CD4-positive, alpha-beta T cell treated with Interleukin-4 for 4 hours (primary cell): ENCODE data around the gene PIP5K1B.

ENCODE experiments used
- DNase-seq: peaks from one replicate; pipeline ENCODE4 v3.0.0-alpha.2; 2020

Gene PIP5K1B

GRCh38 chr9:68870086-68870485 lies 165.0 kb downstream of the PIP5K1B start:
- no peak for DNase-seq

- DNase-seq, result no peak
Observed at GRCh38 chr9:68871236-68871635, 166.2 kb downstream of the PIP5K1B start.

DNA sequence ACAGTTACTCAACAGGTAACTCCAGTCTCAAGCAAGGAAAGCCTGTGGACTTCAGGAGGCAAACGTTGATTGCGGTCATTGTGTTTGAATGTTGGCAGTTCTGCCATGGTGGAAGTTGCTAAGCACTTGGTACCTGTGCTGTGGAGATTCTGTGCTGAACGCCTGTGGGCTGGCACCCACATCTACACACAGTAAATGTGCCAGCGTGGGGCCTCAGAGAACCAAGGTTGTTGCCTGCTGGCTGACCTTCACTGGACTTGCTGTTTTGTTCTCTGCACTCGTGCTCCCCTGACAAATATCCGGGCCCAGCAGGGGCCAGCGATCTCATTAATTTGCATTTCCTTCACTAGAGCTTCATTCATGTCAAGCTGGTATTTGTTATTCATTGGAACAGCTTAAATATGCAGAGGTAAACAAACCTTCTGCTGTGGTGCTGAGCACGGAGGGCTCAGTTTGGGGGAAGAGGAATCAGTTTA lies 167.0 kb downstream of the PIP5K1B start:
- DNase-seq, result no peak

DNA sequence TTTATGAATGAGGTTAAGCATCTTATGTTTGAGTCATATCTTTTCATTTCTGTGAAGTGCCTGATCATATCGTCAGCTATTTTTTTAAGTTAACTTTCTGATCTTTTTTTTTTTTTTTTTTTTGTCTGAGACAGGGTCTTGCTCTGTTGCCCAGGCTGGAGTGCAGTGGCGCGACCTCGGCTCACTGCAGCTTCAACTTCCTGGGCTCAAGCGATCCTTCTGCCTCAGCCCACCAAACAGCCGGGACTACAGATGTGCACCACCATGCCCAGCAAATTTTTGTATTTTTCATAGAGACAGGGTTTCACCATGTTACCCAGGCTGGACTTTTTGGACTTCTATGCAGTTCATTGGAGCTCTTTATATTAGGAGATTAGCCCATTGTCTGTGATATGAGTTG lies 168.1 kb downstream of the PIP5K1B start:
- DNase-seq, result no peak

DNA sequence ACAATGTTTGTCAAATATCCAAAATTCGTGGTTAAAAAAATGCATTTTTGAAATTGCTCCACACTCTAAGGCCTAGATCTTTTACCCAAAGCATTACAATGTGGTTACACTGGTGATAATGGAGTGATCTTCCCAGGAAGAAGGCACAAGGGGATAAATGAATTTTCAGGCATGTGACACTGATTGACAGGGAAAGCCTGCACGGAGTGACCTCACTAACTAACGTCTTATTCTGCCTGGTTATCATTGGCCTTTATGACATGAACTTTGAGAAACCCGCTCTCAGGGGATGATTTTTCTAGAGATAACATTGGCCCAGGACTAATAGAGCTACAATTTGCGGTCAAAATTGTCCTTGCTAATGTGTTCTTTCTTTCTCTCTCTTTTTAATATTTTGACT lies 171.2 kb downstream of the PIP5K1B start:
- no peak for DNase-seq

DNA sequence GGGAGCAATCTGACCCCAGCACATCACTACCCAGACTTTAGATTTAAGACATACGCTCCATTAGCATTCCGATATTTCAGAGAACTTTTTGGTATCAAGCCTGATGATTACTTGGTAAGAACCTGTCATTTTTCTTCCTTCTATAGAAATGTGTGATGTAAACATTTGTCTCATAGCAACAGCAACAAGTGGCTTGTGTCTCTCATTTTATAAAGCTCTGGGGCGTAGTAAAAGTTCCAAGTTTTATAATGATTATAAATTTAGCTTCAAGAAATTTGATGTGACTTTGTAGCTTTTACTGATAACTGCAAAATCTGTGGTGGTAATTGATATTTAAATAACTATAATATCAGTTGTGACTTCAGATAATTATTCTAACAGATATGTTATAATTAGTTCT lies 171.6 kb downstream of the PIP5K1B start:
- DNase-seq, result no peak

DNA sequence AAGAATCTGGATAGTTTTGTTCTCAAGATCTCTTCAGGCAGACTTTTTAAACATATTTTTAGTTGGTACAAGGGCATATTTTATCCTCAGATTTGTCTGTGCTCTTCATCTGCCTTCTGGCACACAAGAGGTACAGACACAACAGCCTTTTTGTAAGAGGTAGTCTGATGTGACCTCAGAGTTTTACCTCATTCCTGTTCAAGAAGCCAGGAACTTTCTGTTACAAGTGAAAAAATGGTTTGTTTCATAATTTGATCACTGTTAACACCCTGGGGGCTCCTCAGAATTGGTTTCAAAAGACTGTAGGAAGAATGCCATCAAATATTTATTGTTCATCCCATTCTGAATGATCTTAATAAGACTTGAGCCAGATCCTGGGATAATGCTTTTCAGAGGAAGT lies 172.2 kb downstream of the PIP5K1B start:
- DNase-seq, result no peak

GRCh38 chr9:68878450-68878849 lies 173.4 kb downstream of the PIP5K1B start:
- DNase-seq, result no peak

GRCh38 chr9:68883224-68883623 lies 178.2 kb downstream of the PIP5K1B start:
- no peak for DNase-seq

GRCh38 chr9:68887232-68887631 lies 182.2 kb downstream of the PIP5K1B start:
- no peak for DNase-seq

DNA sequence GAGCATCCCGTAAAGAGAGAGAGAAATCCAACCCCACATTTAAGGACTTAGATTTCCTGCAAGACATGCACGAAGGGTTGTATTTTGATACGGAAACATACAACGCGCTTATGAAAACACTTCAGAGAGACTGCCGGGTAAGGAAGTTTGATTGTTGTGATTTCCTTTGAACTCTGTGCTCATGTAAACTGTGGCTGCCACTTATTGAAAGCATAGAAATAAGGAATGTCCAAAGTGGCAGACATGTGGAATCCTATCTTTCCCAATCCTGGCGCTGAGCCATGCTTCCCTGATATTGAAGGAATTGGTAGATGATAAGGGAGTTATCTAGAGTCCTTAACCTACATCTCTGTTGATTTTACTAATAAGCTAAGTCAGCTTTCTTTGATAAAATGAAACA lies 189.5 kb downstream of the PIP5K1B start:
- DNase-seq, result no peak

GRCh38 chr9:68895741-68896478 lies 190.9 kb downstream of the PIP5K1B start:
- DNase-seq, result peak; percentile 22

DNA sequence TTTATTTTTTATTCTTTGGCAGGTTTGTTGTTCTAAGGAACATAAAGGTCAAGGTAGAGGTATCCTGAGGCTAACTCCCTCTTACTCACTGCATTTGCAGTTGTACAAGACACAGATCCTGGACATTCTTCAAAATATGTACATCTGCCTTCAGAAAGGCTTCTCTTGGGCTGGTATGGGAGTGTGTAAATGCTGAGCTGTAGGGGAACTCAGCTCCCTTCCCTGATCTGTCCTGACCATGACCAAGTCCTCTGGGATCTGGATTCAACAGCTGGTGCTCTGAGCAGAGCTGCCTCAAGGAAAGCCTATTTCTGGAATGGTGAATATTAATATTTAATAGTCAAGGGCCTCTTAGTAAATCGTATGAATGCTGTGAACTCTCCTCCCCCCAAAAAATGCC lies 191.4 kb downstream of the PIP5K1B start:
- no peak for DNase-seq

DNA sequence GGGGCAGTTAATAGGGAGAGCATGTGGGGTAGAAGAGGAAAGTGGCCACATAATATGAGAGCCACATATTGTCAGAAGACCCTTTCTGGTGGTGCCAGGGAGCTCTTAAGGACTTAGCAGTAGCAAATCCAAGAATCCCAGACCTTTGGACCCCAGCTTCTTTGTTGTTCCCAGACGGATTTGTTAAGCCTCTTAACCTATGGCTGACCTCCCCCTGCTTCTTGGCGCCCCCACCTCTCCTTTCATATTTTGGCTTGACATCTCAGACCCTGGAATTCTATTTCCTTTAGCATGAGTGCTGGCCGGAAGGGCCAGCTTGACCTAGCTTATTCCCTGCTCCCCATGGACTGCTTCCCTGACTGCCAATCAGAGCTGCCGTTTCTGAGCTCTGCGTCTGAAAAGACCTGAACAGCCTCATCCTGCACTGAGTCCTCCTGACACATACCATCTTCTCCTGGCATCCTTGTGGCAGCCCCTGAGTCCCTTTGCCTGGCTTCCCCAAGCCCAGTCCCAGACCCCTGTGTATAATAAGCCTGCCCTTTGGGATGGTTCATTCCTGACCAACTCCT lies 192.6 kb downstream of the PIP5K1B start:
- no peak for DNase-seq

GRCh38 chr9:68898781-68899439 lies 193.9 kb downstream of the PIP5K1B start:
- no peak for DNase-seq

- DNase-seq, result no peak
Observed at GRCh38 chr9:68904454-68904853, 199.4 kb downstream of the PIP5K1B start.

DNA sequence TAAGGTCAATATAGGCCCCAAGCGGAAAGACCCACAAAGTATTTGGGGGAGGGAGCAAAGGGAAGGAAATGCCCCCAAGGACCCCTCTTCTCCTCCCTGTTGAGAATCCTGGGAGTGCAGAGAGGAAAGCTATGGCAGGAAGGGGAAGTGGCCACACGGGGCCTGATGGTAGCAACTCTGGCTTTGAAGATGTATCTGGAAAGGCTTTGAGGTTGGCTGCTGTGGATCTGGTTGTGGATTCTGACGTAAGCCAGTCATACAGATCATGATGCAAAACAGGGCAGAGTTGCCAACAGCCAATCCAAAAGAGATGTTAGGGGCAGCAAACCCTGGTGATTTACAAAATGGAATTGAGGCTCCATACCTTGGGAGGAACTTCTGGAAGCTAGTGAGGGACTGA lies 200.1 kb downstream of the PIP5K1B start:
- DNase-seq, result no peak

GRCh38 chr9:68907910-68908309 lies 202.9 kb downstream of the PIP5K1B start:
- DNase-seq, result no peak

DNA sequence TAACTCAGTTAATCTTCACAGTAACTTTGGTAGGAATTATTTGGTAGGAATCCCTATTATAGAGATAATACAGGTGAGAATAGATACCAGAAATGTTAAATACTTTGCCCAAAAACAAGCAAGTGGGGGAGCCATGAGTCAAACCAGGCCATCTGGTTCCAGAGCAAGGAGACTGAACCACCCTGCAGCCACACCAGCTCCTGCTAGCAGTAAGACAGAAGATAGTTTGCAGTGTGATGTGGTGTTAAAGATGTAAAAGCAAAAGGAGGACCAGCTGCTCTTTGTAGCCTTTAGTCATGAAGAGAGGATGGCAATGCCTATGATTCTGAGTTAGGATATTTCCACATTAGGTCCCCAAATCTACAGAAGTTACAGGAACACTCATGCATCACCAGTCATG lies 207.5 kb downstream of the PIP5K1B start:
- DNase-seq, result no peak

DNA sequence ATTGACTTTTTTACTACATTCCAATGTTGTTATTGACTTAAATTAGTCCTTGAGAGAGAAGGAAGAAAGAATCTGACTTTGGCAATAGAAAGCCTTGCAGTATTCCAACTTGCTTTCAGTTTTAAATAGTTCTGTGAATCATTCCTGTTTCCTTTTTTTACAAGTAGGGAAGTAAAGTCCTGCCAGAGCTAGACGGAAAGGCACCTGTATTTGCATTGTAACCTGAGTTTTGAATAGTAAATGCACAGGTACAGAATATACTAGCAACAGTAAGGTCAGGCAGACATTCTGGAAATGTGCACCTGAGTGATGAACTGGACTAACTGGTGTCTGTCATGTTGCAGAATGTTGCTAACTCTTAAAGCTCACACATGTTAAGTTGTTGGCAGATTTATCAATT lies 208.0 kb downstream of the PIP5K1B start:
- no peak for DNase-seq

DNA sequence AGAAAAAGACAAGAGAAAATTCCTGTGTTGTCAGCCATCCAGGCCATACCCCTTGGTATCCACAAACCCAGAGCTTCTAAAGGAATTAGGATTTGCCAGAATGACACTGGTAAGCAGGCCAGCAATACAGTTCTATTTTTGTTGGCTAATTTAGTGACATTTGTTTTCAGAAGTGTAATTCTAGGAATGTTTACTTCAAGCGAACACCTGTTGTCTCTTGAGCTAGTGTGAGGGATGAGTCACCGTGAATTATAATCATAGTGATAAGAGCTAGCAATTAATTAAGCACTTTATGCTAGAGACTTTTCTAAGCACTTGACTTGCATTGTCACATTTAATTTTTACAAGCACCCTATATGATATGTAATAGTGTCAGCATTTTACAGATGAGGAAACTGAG lies 209.7 kb downstream of the PIP5K1B start:
- DNase-seq, result no peak

DNA sequence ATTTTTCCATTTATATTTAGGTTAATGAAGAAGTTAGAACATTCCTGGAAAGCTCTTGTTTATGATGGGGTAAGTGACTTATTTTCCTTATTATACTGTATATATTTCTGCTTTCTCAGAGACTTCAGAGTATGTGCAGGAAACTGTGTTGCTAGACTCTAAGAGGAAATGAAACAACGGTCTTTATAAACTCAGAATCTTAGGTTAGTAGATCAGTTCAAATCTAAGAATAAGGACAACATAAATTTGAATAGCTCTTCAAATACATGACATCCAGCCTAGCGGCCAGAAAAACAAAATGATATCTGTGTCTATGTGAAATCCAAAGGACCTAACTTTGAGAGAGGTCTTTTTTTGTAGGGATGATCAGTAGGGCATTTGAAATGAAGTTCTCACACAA lies 214.6 kb downstream of the PIP5K1B start:
- no peak for DNase-seq

DNA sequence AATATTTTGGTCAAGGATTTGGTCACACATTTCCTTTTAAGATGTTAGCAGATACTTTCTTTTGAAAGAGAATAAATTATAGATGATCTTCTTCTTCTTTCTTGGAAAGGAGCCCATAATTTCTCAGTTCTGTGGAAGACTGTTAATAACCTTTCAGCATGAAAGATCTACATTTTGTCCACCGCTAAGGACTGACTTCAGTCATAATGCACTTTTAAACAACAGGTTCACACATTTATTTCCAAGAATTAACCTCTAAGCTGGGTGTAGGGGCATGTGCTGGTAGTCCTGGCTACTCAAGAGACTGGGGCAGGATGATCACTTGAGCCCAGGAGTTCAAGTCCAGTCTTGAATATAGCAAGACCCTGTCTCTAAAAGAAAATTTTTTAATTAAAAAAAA lies 215.9 kb downstream of the PIP5K1B start:
- DNase-seq, result no peak

DNA sequence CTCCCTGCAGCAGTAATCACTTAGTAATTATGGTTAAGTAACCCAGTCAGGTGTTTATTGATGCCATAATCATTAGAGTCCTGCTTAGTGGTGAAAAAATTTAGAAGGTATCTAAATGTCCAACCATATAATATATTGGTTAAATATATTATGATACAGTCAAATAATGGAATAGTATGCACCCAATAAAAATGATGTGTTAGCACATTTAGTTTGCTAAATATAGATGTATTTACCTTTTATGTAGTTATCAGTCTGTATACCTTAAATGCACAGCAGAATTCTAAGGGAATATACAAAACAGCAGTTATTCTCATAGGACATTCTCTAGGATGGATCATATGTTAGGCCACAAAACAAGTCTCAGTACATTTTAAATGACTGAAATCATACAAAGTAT lies 218.4 kb downstream of the PIP5K1B start:
- no peak for DNase-seq
